GM21723 (cell line): ENCODE measurements around the gene SMAD3.

ENCODE experiments used
- ATAC-seq: cut with Tn5 transposase; IDR thresholded peaks from one replicate; pipeline ENCODE4 v1.9.1; 2021; ENCODE audit warnings: mild to moderate bottlenecking, moderate library complexity; ENCODE audit not compliant: unreplicated experiment

The SMAD3 gene

DNA sequence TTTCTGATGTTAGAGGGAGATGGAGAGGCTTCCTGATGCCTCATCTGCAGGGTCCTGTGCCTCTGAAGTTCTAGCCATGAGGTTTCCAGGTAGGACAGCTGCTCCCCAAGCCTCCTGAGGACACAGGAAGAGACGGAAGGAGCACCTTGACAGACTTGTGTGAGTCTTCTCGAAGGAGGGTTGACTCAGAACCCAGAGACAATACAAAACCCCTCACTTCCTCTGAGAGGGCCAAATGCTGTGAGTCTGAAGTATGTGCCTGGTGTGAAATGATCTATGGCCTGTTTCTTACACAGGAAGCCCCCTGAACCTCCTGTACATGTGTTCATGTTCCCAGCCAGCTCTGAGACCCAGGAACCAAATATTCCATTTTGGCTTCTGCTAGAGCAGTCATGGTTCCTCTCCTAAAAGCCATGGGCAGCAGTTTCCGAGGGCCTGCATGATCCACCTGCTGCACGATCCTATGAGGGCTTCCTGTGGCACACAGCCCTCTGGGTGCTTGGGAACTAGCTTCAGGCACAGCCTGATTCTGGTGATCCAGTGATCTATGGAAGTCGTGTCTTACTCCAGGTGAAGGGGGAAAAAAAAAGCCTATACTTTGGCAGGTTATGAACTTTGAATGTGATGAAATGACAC is 126.9 kb downstream of the SMAD3 start:
- no peak for ATAC-seq

DNA sequence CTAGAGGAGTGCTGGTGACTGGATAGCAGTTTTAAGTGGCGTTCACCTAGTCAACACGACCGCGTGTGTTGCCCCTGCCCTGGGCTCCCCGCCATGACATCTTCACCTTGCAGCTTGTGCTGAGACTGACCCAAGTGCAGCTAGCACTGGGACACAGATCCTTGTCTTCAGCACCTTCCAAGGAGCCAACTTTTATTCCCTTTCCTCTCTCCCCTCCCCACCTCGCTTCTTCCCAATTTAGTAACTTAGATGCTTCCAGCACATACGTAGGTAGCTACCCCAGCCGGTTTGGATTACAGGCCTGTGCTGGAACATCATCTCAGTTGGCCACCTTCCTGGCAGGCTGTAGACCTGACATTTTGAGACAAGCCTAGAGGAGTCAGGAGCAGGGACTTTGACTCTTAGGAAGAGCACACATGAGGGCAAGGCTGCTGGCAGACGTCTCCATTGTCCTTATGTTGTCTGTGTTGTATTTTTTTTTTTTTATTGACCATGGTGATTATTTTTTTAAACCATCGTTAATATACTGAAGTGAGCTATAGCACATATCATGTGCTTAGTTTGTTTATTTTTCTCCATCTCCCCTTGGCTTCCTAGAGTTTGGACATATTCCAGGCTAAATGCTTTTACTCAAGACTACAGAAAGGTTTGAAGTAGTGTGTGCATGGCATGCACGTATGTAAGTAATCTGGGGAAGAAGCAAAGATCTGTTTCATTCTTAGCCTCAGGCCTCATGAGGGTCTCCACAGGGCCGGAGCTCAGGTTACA is 128.0 kb downstream of the SMAD3 start:
- ATAC-seq = no peak

DNA sequence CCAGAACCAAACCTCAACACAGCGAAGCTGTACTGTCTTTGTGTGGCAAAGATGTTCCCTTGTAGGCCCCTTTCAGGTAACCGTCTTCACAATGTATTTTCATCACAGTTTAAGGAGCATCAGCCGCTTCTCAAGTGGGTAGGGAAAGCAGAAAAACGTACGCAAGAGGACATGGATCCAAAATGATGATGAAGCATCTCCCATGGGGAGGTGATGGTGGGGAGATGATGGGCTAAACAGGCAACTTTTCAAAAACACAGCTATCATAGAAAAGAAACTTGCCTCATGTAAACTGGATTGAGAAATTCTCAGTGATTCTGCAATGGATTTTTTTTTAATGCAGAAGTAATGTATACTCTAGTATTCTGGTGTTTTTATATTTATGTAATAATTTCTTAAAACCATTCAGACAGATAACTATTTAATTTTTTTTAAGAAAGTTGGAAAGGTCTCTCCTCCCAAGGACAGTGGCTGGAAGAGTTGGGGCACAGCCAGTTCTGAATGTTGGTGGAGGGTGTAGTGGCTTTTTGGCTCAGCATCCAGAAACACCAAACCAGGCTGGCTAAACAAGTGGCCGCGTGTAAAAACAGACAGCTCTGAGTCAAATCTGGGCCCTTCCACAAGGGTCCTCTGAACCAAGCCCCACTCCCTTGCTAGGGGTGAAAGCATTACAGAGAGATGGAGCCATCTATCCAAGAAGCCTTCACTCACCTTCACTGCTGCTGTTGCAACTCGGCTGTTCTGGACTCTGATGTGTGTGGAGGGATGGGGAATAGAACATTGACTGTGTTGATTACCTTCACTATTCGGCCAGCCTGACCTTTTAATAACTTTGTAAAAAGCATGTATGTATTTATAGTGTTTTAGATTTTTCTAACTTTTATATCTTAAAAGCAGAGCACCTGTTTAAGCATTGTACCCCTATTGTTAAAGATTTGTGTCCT is 129.0 kb downstream of the SMAD3 start:
- ATAC-seq = no peak

DNA sequence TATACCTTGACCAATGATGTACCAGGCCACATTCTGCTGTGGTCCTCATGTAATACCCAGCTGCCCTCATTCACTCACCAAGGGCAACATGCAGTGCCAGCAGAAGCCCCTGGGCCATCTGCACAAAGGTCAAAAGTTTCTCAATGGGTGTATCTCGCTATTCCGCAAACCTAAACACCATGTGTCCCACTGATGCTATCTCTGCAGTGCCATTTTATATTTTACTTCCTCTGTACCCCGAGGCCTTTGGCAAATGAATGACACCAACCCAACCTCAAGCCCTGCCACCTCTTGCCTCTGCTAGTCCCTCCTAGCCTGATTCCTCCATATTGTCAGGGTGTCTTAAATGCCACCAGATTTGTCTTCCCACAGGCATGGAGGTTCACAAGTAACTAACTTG is 129.9 kb downstream of the SMAD3 start:
- ATAC-seq = no peak

DNA sequence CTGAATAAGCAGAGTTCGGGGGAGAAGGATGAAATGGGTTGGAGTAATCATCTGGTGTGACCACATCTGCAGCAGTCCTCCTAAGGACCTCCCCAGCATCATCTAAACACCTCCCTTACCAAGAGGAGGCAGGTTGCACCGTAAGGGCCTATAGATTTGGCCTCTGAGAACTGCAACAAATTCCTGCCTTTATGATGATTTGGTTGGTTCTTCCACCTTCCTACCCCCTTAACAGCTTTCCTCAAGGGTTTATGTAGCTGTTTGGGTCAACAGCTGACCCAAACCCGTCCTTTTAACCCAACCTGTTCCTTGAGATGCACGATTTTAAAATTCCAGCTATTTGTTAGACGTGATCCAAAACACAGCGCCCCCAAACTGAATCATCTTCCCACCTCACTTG is 130.8 kb downstream of the SMAD3 start:
- no peak for ATAC-seq

DNA sequence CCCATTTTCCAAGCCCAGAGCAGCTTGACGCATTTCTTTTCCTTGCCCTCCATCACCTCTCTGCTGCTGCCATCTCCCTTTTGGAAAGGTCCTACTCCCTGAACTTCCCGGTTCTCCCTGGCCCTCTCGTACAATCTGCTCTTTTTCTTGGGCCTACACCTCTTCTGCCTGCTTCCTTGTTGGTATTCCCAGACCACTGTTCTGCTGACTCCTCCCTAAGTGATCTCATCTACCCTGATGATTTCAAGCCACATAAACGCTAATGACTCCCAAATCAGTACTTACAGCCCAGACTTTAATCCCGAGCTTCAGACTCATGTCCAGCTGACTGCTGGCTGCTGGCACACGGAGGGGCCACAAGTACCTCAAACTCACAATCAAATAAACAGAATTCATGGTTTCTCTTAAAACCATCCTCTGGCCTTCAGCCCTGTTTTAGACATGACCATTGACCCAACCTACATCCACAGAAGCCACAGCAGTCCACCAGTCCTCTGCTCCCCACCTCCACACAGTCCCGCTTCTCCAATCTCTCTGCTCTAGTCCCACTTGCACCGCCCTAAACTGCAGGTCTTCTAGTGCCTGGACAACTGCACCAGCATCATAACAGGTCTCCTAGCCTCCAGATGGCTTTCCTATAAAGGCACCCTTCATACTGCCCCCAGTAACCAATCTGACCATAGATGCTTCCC is 131.4 kb downstream of the SMAD3 start:
- no peak for ATAC-seq

DNA sequence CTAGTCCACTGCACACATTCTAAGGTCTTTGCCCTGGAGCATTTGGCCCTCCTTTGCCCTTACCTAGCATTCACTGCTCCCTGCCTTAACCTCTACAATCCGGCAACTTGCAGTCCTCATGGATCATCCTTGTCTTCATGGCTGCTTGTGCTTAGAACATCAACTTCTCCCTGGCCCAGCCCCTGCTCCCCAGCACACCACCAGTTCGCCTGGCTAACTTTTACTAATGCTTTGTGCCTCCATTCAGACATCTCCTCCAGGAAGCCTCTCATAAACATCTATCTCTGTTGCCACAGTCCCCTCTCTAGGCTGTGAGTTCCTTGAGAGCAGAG is 131.9 kb downstream of the SMAD3 start:
- ATAC-seq = no peak

DNA sequence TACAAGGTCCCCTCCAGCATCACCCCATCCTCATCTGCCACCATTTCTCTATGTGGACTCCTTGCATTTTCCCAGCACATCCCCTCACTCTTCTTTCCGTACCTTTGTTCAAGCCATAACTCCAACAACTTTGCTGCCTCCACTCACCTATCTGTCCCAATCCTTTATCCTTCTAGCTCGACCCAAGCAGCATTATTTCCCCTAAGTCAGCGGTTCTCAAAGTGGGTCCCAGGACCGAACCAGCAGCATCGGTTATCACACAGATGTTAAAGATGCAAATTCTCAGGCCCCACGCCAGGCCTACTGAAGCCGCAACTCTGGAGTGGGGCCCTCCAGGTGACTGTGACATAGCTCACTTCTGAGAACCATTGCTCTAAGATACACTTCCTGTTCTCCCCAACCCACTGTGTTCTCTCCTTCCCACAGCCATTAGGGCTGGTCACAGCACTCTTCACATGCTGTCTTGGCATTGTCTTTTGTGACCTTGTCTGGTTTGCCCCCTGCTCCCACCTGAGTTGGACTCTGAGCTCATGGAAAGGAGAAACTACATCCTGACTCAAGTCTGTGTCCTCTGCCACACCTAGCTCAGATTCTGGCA is 132.9 kb downstream of the SMAD3 start:
- peak; percentile 52 for ATAC-seq

DNA sequence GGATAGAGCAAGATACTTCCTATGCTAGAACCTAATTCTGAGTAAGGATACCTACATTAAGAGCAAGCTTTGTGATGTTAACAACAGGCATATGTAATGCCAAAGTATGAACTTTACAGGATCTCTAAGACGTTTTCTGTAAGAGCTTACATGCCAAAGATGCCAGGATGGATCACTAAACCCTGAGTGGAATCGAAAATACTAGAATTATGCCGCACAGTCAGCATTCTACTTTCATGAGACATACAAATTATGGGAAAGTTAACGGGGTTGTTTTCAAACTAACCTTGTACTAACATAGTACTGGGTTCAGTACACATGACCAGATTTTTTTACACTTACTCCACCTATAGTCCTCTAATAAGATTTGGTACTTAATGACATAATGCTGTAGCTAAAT is 134.0 kb downstream of the SMAD3 start:
- ATAC-seq = no peak

DNA sequence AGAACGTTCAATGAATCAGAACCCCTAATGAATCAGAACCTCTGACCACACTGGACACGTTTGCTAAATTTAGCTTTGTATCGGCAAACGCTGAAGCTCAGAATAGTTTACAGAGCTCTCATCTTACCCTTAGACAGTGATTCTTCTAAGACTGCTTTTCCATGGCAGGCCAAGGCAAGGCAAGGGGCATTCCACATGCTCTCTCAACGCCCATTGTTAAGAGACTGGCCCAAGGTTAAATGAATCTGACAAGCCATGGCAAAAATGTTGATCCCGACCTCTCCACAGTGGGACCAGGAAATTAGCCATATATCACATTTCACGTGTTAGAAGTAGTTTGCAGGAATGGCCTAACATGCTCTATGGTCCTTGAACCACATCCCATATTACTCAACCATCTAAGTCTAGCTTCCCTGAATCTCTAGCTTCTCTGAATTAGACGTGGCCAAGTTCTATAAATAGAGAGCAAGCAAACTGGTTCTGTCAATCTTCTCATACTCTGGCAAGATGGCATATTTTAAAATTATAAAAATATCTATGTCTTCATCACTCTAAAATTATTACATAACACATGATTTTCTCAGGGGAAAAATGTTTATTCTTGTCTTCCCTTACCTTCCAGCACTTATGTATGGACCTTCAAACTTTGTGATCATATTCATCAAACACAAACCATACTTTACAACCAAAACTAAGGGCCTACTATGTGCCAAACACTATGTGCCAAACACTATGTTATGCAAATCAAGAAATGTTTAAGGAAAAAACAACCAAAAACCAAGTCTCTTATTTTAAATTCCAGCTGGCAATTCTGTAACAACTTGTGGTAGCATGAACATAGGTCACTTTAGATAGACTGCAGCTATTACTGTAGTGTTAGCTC is 134.7 kb downstream of the SMAD3 start:
- ATAC-seq = no peak

DNA sequence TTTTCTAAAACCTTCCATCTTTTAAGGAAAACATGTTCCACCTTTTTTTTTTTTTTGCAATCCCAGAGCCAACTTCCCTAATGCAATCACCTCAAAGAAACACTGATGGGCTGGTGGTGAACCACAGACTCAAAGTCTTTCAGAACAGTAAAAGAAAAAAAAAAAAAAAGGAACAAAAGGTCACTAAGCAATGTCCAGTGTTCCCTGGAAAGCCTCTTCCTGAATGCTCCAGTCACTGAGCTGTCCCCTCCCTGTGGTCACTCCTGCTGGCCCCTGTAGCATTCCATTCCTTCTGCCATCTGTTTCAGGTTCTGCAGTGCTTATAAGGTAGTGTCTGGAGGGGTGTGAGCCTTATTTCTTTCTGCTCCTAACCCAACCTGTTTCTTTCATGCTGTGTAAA is 135.7 kb downstream of the SMAD3 start:
- no peak for ATAC-seq

DNA sequence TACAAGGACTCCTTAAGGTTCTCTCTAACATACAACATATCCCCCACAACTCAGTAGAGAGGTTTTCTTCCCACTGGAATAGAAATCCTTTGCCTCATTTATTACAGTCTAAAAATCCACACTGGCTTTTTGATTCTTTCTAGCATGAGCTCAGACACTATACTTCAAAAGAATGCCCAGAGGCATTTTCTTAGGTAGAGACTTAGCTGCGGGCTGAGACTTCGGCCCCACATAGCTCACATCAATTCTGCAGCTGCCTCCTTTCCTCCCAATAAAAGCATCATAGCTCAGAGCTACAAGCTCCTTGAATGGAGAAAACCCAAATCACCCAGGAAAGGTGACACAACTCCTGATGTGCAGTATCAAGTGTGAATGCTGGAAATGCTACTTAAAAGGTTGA is 136.7 kb downstream of the SMAD3 start:
- no peak for ATAC-seq

DNA sequence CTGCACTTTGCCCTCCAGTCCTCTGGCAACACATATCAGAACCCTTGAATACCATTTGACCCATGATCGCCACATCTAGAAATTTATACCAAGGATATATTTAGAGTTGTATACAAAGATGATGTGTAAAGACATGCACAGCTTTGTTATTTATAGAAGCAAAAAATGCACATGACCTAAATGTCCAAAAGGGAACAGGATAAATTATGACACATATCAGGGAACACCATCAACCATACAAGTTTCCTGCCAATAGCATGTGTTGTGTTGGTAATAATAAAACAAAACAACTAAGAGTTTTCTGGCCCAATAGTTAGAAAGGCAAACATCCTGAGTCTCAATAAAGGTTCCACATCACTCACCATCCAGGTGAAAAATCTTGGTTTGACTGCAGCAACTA is 137.6 kb downstream of the SMAD3 start:
- ATAC-seq = no peak

DNA sequence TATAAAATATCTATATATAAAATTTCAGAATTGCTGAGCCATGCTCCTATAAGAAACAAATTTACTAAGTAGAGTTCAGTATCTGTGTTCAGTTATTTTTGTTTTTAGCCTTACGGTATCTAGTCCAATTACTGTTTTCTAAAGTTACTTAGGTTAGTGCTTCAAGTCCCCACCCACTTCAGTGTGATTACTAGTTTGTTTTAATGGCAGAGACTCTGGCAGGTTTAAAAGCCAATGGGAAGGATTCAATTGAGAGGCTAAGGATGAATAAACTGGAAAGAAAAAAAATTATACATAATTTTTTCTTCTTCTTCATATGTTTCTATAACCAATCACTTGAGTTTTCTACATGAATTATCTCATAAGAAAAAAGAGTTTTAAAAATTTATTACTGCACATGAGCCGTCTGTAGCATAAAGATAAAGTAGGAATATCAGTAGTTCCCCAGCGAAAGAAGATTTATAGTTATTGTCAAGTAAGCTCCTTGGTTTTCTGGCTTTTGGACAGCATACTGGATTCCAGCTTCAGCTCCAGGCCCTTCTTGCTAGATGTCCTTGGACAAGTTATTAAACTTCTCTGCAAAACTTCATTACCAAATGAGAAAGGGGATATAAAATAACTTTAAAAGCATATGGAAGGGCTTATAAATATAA is 142.3 kb downstream of the SMAD3 start:
- no peak for ATAC-seq

DNA sequence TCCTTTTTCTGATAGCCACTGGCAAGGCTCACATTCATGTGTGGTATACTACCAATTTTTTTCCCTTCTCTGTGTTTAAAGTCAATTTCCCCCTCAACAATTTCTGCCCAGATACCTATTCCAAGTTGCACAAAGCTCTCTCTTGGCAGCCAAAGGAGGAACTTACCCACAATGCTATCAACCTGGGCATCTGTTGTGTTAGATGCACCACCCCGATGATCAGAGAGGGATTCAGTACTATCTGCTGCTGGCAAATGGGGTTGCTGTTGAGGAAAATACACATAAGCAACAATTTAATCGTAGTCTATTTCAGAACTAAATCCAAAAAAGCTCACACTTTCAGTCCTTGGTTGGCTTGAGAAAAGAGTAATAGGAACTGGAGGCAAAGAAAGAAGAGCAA is 143.0 kb downstream of the SMAD3 start:
- no peak for ATAC-seq

DNA sequence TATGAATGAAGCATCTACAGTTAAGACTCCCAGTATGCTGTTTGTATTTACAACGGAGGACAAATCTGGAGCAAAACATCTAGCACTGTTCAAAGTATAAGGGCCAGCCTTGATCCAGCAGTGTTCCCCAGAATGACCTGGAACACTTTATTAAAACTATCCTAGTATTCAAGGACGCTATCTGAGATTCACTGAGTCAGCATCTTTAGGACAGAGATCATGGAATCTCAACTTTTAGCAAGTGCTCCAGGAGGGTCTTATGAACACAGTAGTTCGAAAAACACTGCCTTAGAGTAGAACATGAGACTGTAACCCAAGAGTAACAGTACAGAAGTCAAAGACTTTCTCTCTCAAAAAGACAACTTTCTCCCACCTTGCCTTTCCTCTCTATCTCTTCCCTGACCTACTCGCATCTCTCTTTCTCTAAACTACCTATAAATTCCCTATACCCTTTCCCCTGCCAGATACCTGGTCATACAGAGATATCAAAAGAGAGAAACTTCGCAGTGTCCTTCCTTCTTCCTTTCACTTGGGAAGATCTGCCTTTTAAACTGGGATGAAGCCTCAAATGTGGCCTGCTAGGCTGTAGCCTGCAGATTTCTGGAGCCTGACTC is 145.3 kb downstream of the SMAD3 start:
- ATAC-seq = no peak

DNA sequence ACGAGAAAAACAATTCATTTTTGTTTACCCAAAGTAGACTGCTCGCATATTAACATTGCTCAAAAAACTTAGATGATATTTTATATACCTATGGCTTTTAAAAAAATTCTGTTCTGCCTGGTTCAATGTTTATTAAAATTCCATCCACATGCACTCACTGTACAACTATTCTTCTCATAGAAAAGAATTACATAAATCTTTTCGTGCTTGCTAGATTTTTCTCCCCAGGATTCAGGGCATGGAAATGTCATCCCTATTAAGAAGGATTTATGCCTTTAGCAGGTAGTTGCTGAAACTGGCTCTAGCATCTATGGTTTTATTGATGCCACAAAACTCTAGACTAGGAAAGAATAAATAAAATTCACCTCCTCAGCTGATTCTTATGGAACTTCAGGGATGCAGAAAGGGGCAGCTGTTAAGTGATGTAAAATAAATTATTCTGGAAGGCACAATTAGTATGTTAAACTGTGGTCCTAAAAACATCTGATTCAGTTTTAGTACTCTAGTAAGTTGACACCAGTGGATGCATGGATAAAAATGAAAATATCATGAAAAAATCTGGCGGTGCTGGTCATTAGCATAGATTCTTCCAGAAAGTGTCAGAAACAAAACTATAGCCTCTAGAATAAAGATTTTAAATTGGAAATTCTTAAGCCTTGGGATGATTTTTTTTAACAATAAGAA is 147.4 kb downstream of the SMAD3 start:
- ATAC-seq = no peak

DNA sequence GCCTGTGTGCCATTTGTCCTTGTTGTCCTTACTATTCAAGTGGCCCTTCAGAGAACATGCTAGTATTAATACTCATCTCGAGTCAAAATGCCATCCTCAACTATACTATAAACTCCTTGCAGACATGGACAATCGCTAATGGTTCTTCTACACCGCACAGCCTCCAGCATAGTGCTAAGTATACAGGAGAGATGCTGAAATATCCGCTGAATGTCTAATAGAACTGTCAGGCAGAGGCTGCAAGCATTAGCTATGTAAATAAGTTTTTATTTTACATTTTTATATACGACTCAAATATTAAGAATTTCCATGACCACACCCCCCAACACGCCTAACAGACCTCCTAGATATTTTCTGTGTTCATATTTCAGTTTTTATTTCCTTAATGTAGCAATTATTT is 149.7 kb downstream of the SMAD3 start:
- ATAC-seq = no peak
